GM13976 (cell line): ENCODE results near the gene TMUB1.

Source experiments
- DNase-seq: peaks from one replicate; pipeline ENCODE4 v3.0.0; 2012; ENCODE audit warnings: low spot score
- in situ Hi-C: fragments of 300-500 bp; cut with MboI; formaldehyde crosslinking; loops from one replicate; pipeline ENCODE4 v1.12.0; 2022; ENCODE audit warnings: low sequenced_read_pairs, mixed read lengths, inconsistent platforms; ENCODE audit not compliant: unreplicated experiment
- TF ChIP-seq, protein P1 (sequence below): IDR thresholded peaks from 2 replicates; pipeline ENCODE4 v1.5.1; 2012; ENCODE audit warnings: borderline replicate concordance, mild to moderate bottlenecking; ENCODE audit not compliant: insufficient read depth; ENCODE audit errors: extremely low read depth, missing control alignments, control extremely low read depth

The TMUB1 gene

DNA sequence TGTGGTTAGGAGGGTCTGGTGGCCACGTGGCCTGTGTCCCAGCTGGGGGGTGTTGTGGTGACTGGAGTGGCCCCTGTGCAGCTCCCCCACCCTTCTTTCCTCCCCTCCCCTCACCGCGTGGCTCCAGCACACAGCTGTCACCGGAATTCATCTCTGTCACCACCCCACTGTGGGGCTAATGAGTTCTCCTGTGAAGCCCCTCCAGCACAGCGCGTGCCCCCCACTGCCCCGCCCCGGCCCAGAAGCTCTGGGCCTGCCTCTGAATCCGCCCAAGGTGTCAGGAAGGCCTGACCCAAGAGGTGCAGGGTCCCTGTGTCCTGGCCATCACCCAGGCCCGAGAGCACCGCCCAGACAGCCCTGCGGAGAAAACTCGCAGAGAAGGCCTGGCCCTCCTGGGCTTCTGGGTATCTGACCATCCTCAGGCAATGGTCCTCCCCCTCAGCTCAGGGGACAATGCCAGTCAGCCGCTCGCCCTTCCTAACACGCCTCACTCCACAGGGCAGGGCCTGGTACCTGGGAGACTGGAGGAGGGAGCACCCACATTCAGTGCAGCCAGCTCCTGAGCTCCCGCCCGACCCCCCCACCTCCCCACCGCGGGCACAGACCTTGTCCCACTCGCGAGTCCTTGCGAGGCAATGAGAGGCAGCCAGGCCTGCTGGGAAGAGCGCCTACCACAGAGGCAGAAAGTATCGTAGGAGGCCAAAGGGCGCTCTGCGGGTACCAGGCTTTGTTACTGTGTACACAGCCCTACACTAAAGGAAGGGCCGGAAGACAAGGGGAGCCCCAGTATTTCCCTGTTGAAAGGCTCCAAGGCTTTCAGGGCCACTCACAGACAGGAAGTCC, 46.0 kb upstream of the TMUB1 start:
- TF ChIP-seq, protein P1, sequence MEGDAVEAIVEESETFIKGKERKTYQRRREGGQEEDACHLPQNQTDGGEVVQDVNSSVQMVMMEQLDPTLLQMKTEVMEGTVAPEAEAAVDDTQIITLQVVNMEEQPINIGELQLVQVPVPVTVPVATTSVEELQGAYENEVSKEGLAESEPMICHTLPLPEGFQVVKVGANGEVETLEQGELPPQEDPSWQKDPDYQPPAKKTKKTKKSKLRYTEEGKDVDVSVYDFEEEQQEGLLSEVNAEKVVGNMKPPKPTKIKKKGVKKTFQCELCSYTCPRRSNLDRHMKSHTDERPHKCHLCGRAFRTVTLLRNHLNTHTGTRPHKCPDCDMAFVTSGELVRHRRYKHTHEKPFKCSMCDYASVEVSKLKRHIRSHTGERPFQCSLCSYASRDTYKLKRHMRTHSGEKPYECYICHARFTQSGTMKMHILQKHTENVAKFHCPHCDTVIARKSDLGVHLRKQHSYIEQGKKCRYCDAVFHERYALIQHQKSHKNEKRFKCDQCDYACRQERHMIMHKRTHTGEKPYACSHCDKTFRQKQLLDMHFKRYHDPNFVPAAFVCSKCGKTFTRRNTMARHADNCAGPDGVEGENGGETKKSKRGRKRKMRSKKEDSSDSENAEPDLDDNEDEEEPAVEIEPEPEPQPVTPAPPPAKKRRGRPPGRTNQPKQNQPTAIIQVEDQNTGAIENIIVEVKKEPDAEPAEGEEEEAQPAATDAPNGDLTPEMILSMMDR, result no peak
- in situ Hi-C loops, result no loop called here

DNA sequence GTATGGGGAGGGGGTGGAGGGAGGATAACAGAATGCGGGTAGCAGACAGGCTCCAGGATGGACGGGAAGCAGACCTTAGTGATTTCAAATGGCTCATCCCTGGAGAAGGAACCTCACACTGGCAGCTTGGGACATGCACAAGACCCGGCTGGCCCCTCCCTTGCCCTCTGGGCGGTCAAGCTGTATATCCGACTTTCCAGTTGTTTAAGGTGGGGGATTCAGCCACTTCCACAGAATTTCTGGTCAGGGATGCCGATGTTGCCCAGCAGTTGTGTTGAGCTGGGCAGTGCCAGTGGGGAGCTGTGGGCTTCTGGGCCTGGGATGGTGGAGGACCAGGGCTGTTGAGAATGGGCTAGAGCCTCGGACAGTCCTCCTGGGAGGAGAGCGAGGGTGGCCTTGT, 45.4 kb upstream of the TMUB1 start:
- no peak for DNase-seq
- in situ Hi-C loops, result no loop called here
- TF ChIP-seq, protein P1, result no peak

More for the DNA sequence above, 46.0 kb upstream of the TMUB1 start:
- DNase-seq, result no peak

DNA sequence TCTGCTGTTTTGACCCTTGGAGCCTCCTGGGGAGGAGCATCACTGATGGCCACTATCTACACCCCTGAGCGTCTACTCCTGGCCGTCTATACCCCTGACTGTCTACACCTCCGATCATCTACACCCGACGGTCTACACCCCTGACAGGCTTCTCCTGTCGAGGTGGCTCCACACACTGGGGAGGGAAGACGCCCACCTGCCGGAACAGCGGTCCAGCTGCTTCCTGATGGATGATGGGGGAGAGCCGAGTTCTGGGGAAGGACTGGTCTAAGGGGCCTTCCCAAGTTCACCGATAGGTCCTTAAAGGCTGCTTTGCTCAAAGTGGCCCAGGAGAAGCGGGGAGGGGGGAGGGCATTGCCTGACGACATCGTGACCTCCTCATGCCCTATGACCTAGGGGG, 44.9 kb upstream of the TMUB1 start:
- no peak for DNase-seq
- TF ChIP-seq, protein P1, result no peak
- in situ Hi-C loops, result no loop called here

DNA sequence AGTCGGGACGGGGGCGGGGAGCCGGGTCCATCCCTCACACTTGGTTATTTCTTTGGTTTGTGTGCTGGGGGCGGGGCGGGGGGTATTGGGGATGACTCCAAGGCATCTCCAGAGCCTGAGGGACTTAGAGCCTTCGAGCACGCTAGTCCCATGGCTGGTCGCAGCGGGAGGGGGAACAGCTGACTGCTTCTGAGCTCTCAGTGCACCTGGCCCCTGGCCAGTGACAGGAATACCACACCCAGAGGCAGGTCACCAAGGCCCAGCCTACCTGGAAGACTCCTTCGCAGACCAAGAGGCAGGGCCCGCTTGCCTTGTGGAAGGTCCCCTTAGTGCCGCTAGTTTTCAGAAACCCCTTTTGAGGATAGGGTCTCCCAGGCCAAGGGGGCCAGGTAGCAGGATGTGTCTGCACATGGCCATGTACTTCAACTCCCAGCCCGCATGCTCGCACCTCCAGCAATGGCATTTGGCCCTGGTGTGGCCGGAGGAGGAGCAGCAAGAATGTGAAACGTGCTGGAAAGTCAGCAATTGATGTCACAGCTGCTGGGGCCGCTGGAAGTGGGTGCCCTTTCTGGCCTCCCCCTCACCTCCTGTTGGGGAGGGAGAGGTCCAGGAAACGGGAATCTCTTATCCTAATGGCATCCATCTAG, 43.3 kb upstream of the TMUB1 start:
- TF ChIP-seq, protein P1, result no peak
- in situ Hi-C loops, result no loop called here
- no peak for DNase-seq

DNA sequence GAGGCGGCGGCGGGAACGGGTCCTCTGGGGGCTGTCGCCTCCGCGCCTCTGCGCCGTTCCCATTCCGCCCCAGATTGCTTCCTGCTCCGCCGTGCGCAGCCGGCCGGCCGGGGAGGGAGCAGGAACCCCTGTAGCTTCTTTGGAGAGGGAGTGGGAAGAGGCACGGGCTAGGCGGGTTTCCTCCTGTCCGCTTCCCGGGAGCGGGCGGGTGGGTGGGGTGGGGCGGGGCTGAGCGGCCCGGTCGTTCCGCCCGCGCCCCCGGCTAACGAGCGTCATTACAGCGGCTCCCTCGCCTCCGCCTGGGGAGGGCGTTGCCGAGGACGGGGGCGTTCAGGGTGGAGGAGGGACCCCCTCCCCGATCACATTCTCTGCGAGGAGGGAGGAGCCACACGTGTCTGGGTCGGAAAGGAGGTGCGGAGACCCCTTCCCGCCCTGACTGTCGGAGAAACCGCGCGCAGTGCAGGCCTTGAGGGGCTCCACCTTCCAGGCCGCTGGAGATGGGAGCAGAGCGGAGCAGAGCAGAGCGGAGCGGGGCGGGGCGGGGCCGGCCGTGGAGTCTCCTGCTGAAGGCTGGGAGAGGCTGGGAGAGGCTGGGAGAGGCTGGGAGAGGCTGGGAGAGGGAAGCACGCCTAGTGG, 42.7 kb upstream of the TMUB1 start:
- TF ChIP-seq, protein P1, result no peak
- DNase-seq, result no peak
- in situ Hi-C loops, result no loop called here

DNA sequence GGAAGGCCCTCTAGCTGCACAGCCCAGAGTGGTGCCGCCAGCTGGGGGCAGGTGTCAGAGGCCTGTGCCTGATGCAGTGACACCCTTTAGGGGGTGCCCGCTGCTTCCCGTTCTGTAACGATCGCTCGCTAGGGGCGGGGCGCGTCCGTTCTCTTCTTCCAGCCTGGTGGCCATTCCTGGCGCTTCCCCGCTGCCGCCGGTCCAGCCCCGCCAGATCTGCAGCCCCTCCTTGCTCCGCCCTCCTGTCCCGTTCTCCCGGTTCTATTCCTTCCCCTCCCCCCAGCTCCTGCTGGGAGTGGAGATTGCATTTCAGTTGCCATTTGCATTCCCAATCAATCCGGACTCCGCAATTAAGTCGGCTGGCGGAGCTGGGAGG, 42.2 kb upstream of the TMUB1 start:
- DNase-seq, result no peak
- TF ChIP-seq, protein P1, result no peak
- in situ Hi-C loops, result no loop called here
